ENCODE data around the gene SYT11. TPM values are rescaled to one million over a fixed set of nuclear protein-coding genes. Genes with fewer than 3 reads are reported as not detected.

Gene SYT11
- polyA plus RNA-seq, 3 donors = 5.1 to 11.0 (median 9.6) TPM

- Histone ChIP-seq H3K27ac (ENCODE audit: low read depth in 1 of 2, low read length in 2 of 2) (no peak overlapping the region), H3K4me1 (ENCODE audit: control insufficient read depth in 1 of 2, insufficient read depth in 2 of 2, low read length in 2 of 2) (no peaks in the 10 kb centered on the region), H3K4me2 (replicated peaks; ENCODE audit: extremely low read depth, low read length, poor library complexity, severe bottlenecking) (no peak overlapping the region), H3K79me2 (ENCODE audit: insufficient read depth, low read length) (no peaks in the 10 kb centered on the region), H3K9ac (ENCODE audit: insufficient read depth, low read length, poor library complexity, severe bottlenecking) (no peak overlapping the region), H3K36me3 (replicated peaks in 1 of 2; ENCODE audit: control insufficient read depth in 1 of 2, insufficient read depth in 2 of 2, low read length in 2 of 2) (peaks cover 0 to 26% of the 10 kb centered on the region in 2 donors), H3K27me3 (ENCODE audit: control insufficient read depth in 2 of 2, insufficient read depth in 2 of 2, low read length in 2 of 2) (no peaks in the 10 kb centered on the region), H3K4me3 (replicated peaks in 1 of 3; ENCODE audit: low read depth in 2 of 3, low read length in 3 of 3) (no peak overlapping the region), H4K20me1 (ENCODE audit: insufficient read depth, low read length) (no peaks in the 10 kb centered on the region), H3K9me3 (replicated peaks in 1 of 2; ENCODE audit: control insufficient read depth in 1 of 2, insufficient read depth in 1 of 2, low read length in 2 of 2) (no peaks in the 10 kb centered on the region), H2AFZ (ENCODE audit: insufficient read depth, low read depth, low read length, poor library complexity, severe bottlenecking) (no peak overlapping the region)
- H3K27me3 Mint-ChIP-seq (ENCODE audit: low read depth in 3 of 3) = peaks cover 0 to 2% (median 1%) of the 10 kb centered on the region in 3 donors
- peaks cover 16 to 29% of the 10 kb centered on the region in 2 donors for H3K36me3 Mint-ChIP-seq
- no peak for DNase-seq
- H3K4me3 Mint-ChIP-seq = no peak overlapping the region
- intact Hi-C loops (cut with micrococcal nuclease) = no loop called here
- H3K4me1 Mint-ChIP-seq = no peaks in the 10 kb centered on the region
- H3K27ac Mint-ChIP-seq = no peak overlapping the region
- H3K9me3 Mint-ChIP-seq = no peaks in the 10 kb centered on the region
- no peak for TF ChIP-seq CTCF (IDR thresholded peaks at IDR 0.05)
Observed at GRCh38 chr1:155884982-155885381, 25.6 kb downstream of the SYT11 start.

- no peak overlapping the region for H3K4me3 ChIP-seq (replicated peaks in 1 of 3; ENCODE audit: low read depth in 2 of 3, low read length in 3 of 3)
- H3K27me3 Mint-ChIP-seq (ENCODE audit: low read depth in 3 of 3) = peaks cover 0 to 1% (median 0%) of the 10 kb centered on the region in 3 donors
- H3K36me3 ChIP-seq (replicated peaks in 1 of 2; ENCODE audit: control insufficient read depth in 1 of 2, insufficient read depth in 2 of 2, low read length in 2 of 2) = no peaks in the 10 kb centered on the region
- H4K20me1 ChIP-seq (ENCODE audit: insufficient read depth, low read length) = no peaks in the 10 kb centered on the region
- no peaks in the 10 kb centered on the region for H3K79me2 ChIP-seq (ENCODE audit: insufficient read depth, low read length)
- peaks cover 4 to 8% of the 10 kb centered on the region in 2 donors for H3K4me1 ChIP-seq (ENCODE audit: control insufficient read depth in 1 of 2, insufficient read depth in 2 of 2, low read length in 2 of 2)
- H3K27ac Mint-ChIP-seq = no peak overlapping the region
- peaks cover 2 to 10% of the 10 kb centered on the region in 2 donors for H3K36me3 Mint-ChIP-seq
- TF ChIP-seq CTCF (IDR thresholded peaks at IDR 0.05) = no peak
- H3K27me3 ChIP-seq (ENCODE audit: control insufficient read depth in 2 of 2, insufficient read depth in 2 of 2, low read length in 2 of 2) = no peaks in the 10 kb centered on the region
- no peak overlapping the region for H3K9ac ChIP-seq (ENCODE audit: insufficient read depth, low read length, poor library complexity, severe bottlenecking)
- H3K4me3 Mint-ChIP-seq = no peak overlapping the region
- H3K4me2 ChIP-seq (replicated peaks; ENCODE audit: extremely low read depth, low read length, poor library complexity, severe bottlenecking) = no peak overlapping the region
- no peaks in the 10 kb centered on the region for H3K9me3 ChIP-seq (replicated peaks in 1 of 2; ENCODE audit: control insufficient read depth in 1 of 2, insufficient read depth in 1 of 2, low read length in 2 of 2)
- no peak overlapping the region for H2AFZ ChIP-seq (ENCODE audit: insufficient read depth, low read depth, low read length, poor library complexity, severe bottlenecking)
- H3K4me1 Mint-ChIP-seq = peaks cover 7% of the 10 kb centered on the region
- no peak overlapping the region for H3K27ac ChIP-seq (ENCODE audit: low read depth in 1 of 2, low read length in 2 of 2)
- intact Hi-C loops (cut with micrococcal nuclease) = no loop called here
- no CpG with 5 or more reads among the region's 5 CpGs for WGBS (ENCODE audit: insufficient coverage)
- no peaks in the 10 kb centered on the region for H3K9me3 Mint-ChIP-seq
- no peak for DNase-seq
Observed at GRCh38 chr1:155888481-155888880, 29.1 kb downstream of the SYT11 start.
